COR-L47 (cell line): ENCODE data around the gene KLK8.

Source experiments
- DNase-seq: peaks from one replicate; lab custom pipeline; 2025; lab: John Stamatoyannopoulos, UW

Gene KLK8

GRCh38 chr19:50949861-50950260, 51.5 kb downstream of the KLK8 start:
- no peak for DNase-seq

- DNase-seq = no peak
These were observed 54.3 kb downstream of the KLK8 start for GRCh38 chr19:50947123-50947522.
